ENCODE data around the gene P2RY6.
A peak's percentile ranks its signal among the peaks of the same experiment; 100 is the strongest.
"Not testable (repeated sequence)": the region's sequence is repeated elsewhere in the genome, so short reads cannot be mapped to it uniquely, and the experiment has no call there.

The P2RY6 gene

DNA sequence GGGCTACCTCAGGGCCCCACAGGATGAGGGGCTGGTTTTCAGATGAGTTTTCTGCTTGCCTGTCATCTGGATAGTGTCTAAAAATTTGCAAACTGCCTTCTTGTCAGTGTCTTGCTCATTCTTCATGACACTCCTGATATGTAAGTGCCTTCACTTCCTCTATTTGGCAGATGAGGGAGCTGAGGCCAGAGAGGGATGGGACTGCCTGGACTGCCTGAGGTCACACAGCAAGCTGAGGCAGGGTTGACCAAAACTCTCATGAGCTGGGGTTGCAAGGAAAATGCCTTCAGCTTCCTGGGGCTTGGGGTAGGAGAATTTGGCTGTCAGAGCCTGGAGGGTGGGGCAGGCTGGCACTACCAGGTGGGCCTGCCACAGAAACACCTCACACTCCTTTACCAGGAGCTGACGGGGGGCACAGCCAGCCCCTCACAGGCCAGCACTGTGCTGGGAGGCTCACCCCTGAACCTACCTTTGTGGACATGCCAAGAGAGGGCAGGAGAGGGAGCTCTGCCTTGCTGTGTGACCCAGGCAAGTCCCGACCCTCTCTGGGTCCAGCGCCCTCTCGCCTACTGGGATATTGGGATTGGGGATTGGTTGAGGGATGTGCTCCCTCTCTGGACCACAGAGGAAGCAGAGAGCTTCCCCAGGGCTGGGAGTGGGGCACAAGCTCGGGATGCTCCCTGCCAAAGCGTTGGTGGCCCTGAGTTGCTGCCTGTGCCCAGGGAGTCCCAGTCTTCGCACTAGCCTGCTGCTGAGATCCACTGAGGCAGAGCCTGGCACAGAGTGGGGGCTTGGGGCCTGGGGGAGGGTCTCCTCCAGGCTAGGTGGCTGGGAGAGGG, 1.9 kb upstream of the P2RY6 start:
- H3K9ac ChIP-seq, result no peak overlapping the region; the same call in 1 of the 2 replicates
- no peaks in the 10 kb centered on the region for H3K27me3 ChIP-seq (ENCODE audit: insufficient read depth, low read depth)
- no peaks in the 10 kb centered on the region for H4K20me1 ChIP-seq (ENCODE audit: insufficient read depth)
- H3K36me3 ChIP-seq (ENCODE audit: insufficient read depth), result no peaks in the 10 kb centered on the region
- no peaks in the 10 kb centered on the region for H3K79me2 ChIP-seq (ENCODE audit: insufficient read depth, low read depth)
- no peak overlapping the region for H3K4me3 ChIP-seq (IDR thresholded peaks at IDR 0.05; ENCODE audit: insufficient read depth, low read depth, low read length)
- H3K4me1 ChIP-seq (ENCODE audit: low read depth, poor library complexity, severe bottlenecking), result peaks cover 59% of the 10 kb centered on the region
- H3K4me2 ChIP-seq, result peak overlapping the region; percentile 91; the same call in 1 of the 2 replicates
- TF ChIP-seq, protein P1, sequence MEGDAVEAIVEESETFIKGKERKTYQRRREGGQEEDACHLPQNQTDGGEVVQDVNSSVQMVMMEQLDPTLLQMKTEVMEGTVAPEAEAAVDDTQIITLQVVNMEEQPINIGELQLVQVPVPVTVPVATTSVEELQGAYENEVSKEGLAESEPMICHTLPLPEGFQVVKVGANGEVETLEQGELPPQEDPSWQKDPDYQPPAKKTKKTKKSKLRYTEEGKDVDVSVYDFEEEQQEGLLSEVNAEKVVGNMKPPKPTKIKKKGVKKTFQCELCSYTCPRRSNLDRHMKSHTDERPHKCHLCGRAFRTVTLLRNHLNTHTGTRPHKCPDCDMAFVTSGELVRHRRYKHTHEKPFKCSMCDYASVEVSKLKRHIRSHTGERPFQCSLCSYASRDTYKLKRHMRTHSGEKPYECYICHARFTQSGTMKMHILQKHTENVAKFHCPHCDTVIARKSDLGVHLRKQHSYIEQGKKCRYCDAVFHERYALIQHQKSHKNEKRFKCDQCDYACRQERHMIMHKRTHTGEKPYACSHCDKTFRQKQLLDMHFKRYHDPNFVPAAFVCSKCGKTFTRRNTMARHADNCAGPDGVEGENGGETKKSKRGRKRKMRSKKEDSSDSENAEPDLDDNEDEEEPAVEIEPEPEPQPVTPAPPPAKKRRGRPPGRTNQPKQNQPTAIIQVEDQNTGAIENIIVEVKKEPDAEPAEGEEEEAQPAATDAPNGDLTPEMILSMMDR (conservative IDR thresholded peaks at IDR 0.05; ENCODE audit: low read depth, low read length), result no peak
- peak overlapping the region; percentile 13; the same call in 1 of the 2 replicates for H2AFZ ChIP-seq (ENCODE audit: low read depth)
- peak overlapping the region; percentile 72; the same call in 1 of the 2 replicates for H3K27ac ChIP-seq

DNA sequence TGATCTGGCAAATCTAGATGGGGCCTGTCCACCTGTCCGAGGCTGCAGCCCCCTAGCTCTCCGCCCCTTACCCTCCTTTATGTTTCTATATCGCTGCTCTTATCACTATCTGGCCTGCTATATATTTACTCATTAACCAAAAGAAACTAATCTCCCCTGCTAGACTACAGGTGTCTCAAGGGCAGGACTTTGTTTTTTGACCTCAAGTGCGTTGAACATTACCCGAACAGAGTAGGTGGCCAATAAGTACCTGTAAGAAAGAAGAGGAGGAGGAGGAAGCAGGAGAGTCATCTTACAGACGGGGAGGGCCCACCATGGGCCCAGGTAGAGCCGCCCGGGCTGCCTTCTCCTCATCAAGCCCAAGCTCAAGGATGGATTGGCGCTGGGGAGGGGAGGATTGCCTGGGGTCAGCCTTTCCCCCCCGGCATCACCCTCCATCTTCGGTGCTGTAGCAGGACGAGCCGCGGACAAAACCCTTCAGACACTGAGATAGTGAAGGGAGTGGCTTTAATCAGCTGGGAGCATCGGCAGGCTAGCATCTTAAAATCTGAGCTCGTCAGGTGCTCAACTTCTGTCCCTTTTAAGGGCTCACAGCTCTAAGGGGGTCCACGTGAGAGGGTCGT, 1.2 kb upstream of the P2RY6 start:
- peaks cover 54% of the 10 kb centered on the region for H3K4me1 ChIP-seq (ENCODE audit: low read depth, poor library complexity, severe bottlenecking)
- TF ChIP-seq, protein P1 (conservative IDR thresholded peaks at IDR 0.05; ENCODE audit: low read depth, low read length), result no peak
- no peaks in the 10 kb centered on the region for H4K20me1 ChIP-seq (ENCODE audit: insufficient read depth)
- H3K9ac ChIP-seq, result peak overlapping the region; percentile 36; the same call in 1 of the 2 replicates
- H2AFZ ChIP-seq (ENCODE audit: low read depth), result peak overlapping the region; percentile 48; the same call in 1 of the 2 replicates
- H3K4me3 ChIP-seq (IDR thresholded peaks at IDR 0.05; ENCODE audit: insufficient read depth, low read depth, low read length), result no peak overlapping the region
- peak overlapping the region; percentile 91 for H3K4me2 ChIP-seq
- H3K27ac ChIP-seq, result peak overlapping the region; percentile 72
- no peaks in the 10 kb centered on the region for H3K27me3 ChIP-seq (ENCODE audit: insufficient read depth, low read depth)
- H3K36me3 ChIP-seq (ENCODE audit: insufficient read depth), result no peaks in the 10 kb centered on the region
- no peaks in the 10 kb centered on the region for H3K79me2 ChIP-seq (ENCODE audit: insufficient read depth, low read depth)

- H2AFZ ChIP-seq (ENCODE audit: low read depth), result peak overlapping the region; percentile 48; the same call in 1 of the 2 replicates
- H3K4me2 ChIP-seq, result peak overlapping the region; percentile 91
- H3K27ac ChIP-seq, result peak overlapping the region; percentile 72
- not testable (repeated sequence) for H3K27me3 ChIP-seq (ENCODE audit: insufficient read depth, low read depth); H3K36me3 ChIP-seq (ENCODE audit: insufficient read depth); H4K20me1 ChIP-seq (ENCODE audit: insufficient read depth); H3K4me3 ChIP-seq (IDR thresholded peaks at IDR 0.05; ENCODE audit: insufficient read depth, low read depth, low read length); H3K79me2 ChIP-seq (ENCODE audit: insufficient read depth, low read depth)
- H3K9ac ChIP-seq, result peak overlapping the region; percentile 36; the same call in 1 of the 2 replicates
- H3K4me1 ChIP-seq (ENCODE audit: low read depth, poor library complexity, severe bottlenecking), result peaks cover 54% of the 10 kb centered on the region
Measured at GRCh38 chr11:73271478-73271865, 666 bp upstream of the P2RY6 start.

DNA sequence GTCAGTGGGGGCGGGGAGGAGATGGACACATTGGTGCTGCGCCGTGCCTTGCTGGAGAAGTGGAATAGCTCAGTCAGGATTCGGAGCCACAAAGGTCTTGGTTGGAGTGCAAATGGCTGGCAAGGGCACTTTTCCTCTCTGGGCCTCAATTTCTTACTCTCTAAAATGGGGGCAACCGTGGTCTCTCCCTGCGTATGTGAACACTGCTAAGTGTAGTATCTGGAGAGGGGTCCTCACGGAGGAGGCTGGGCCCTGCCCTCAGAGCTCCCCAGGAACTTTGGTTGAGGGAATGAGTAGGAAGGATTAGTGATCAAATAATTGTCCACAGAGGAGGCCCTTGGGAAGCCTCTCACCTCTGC, 521 bp downstream of the P2RY6 start:
- Histone ChIP-seq H4K20me1 (ENCODE audit: insufficient read depth) (no peaks in the 10 kb centered on the region), H2AFZ (ENCODE audit: low read depth) (no peak overlapping the region), H3K36me3 (ENCODE audit: insufficient read depth) (no peaks in the 10 kb centered on the region), H3K79me2 (ENCODE audit: insufficient read depth, low read depth) (no peaks in the 10 kb centered on the region), H3K4me2 (peak overlapping the region; percentile 91; the same call in 1 of the 2 replicates), H3K4me3 (IDR thresholded peaks at IDR 0.05; ENCODE audit: insufficient read depth, low read depth, low read length) (no peak overlapping the region), H3K27me3 (ENCODE audit: insufficient read depth, low read depth) (no peaks in the 10 kb centered on the region), H3K9ac (no peak overlapping the region), H3K4me1 (ENCODE audit: low read depth, poor library complexity, severe bottlenecking) (peaks cover 54% of the 10 kb centered on the region), H3K27ac (peak overlapping the region; percentile 72; the same call in 1 of the 2 replicates)
- TF ChIP-seq, protein P1 (conservative IDR thresholded peaks at IDR 0.05; ENCODE audit: low read depth, low read length), result no peak
